ENCODE data around the gene UBTD1. TPM values are rescaled to one million over a fixed set of nuclear protein-coding genes. Genes with fewer than 3 reads are reported as not detected.

Gene UBTD1
- total and polyA plus RNA-seq, 10 donors, result 4.5 to 17.6 (median 11.8) TPM

DNA sequence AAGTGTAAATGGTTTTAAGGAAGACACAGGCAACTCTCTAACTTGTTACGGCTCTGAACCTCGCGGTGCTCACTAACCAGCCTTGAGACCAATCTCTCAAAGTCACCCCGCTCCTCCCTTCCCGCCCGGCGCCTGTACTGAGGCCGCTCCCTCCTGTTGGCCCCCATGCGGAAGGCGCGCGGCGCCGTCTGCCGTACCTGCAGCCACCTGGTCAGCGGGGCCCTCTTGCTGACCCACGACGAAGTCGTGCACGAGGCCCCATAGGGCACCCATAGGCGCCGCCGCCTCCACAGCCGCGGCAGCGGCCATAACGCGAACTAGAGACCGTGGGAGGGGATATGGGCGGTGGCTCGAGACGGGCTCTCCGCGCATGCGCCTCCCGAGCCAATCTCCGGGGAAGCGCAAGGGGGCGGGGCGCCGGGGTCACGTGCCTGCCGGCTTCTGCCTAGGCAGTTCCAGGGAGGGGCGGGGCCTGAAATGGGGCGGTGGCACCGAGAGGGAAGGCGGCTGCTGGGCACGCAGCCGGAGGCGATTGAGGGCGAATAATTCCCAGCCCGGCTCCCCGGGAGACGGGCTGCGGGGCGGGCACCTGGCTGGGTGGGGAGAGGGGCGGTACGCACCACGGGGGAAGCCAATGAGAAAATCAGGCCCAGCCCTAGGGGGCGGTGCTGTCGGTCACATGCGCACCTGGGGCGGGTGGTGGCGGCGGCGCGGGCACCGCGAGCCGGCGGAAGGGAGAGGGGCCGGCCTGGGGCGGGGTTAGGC lies 466 bp upstream of the UBTD1 start, which contains the start of gene MMS19:
Gene MMS19 (minus strand): TSS at position 347 of the 765 bp plus-strand sequence. CDS start 38 bp downstream, at position 309.
- WGBS, 5 donors, result 0 to 1% (median 0%) methylated on average over 24 to 73 of the region's 73 CpGs
- intact Hi-C loops (cut with DNase I; ENCODE audit: low total_unique reads), result no loop called here
- peak; percentile 100 for DNase-seq
- peaks cover 0 to 5% (median 0%) of the 10 kb centered on the region in 6 donors for H3K36me3 ChIP-seq
- peak within 1 kb of the TSS; percentile 88 to 98 (median 94) for H3K27ac ChIP-seq
- TF ChIP-seq POLR2AphosphoS5 (IDR thresholded peaks at IDR 0.05) (peak; percentile 66 to 88 (median 83)), POLR2A (IDR thresholded peaks at IDR 0.05) (peak in 2 of 3 donors; percentile 45 to 52), CTCF (IDR thresholded peaks at IDR 0.05 in 8 of 11, conservative IDR thresholded peaks at IDR 0.05 in 3 of 11) (peak in 7 of 11 experiments; percentile 11 to 52 (median 25))
- peaks cover 0 to 23% (median 0%) of the 10 kb centered on the region in 7 donors for H3K27me3 ChIP-seq (replicated peaks in 1 of 7)
- peak within 1 kb of the TSS; percentile 79 to 99 (median 96) for H3K4me3 ChIP-seq
- H3K9me3 ChIP-seq, result no peaks in the 10 kb centered on the region
- peaks cover 15 to 78% (median 52%) of the 10 kb centered on the region in 6 donors for H3K4me1 ChIP-seq

GRCh38 chr10:97499561-97500296 lies 1.0 kb downstream of the UBTD1 start:
- Histone ChIP-seq H3K36me3 (no peaks in the 10 kb centered on the region), H3K4me3 (peak overlapping the region; percentile 79 to 99 (median 96)), H3K4me1 (peaks cover 15 to 69% (median 44%) of the 10 kb centered on the region in 6 donors), H3K27me3 (replicated peaks in 1 of 7) (peaks cover 0 to 23% (median 0%) of the 10 kb centered on the region in 7 donors), H3K9me3 (no peaks in the 10 kb centered on the region), H3K27ac (peak overlapping the region; percentile 88 to 98 (median 94))
- no peak for TF ChIP-seq CTCF (IDR thresholded peaks at IDR 0.05 in 8 of 11, conservative IDR thresholded peaks at IDR 0.05 in 3 of 11)
- no peak for TF ChIP-seq POLR2AphosphoS5 (IDR thresholded peaks at IDR 0.05)
- no peak for TF ChIP-seq POLR2A (IDR thresholded peaks at IDR 0.05)
- DNase-seq, result peak; percentile 84
- intact Hi-C loops (cut with DNase I; ENCODE audit: low total_unique reads), result no loop called here
- WGBS, 5 donors, result 2 to 4% (median 3%) methylated on average over 29 to 41 of the region's 41 CpGs

DNA sequence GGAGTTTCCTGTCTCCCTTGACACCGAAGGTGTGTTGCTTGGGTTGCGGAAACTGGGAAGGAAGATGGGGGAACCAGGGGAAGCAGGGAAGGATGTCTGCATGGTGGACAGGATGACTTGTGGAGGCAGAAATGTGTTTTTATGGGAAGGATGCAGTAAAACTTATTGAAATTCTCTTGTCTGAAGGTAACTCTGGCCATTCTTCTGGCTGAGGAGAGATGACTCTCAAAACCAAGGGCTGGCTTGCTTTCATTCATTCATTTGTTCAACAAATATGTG lies 1.5 kb downstream of the UBTD1 start:
- Histone ChIP-seq H3K4me1 (peaks cover 13 to 65% (median 39%) of the 10 kb centered on the region in 6 donors), H3K27me3 (replicated peaks in 1 of 7) (peaks cover 0 to 23% (median 0%) of the 10 kb centered on the region in 7 donors), H3K9me3 (no peaks in the 10 kb centered on the region), H3K27ac (peak overlapping the region in 7 of 8 donors; percentile 90 to 98 (median 94)), H3K36me3 (no peaks in the 10 kb centered on the region), H3K4me3 (peak overlapping the region in 5 of 8 donors; percentile 85 to 99 (median 97))
- intact Hi-C loops (cut with DNase I; ENCODE audit: low total_unique reads), result no loop called here
- no peak for DNase-seq
- WGBS, 5 donors, result 26 to 52% (median 42%) methylated on average over 2 of the region's 2 CpGs
- TF ChIP-seq POLR2AphosphoS5 (IDR thresholded peaks at IDR 0.05) (peak in 1 of 3 donors; percentile 76), POLR2A (IDR thresholded peaks at IDR 0.05) (no peak), CTCF (IDR thresholded peaks at IDR 0.05 in 8 of 11, conservative IDR thresholded peaks at IDR 0.05 in 3 of 11) (no peak)

Data from spleen (tissue), 11 donors.